HL-60 (cell line): Measurements from ENCODE around the gene ATP11A.

Experiments
- DNase-seq, 2 experiments: peaks; one replicate each; pipeline ENCODE4 v3.0.0-alpha.2; 2010 to 2020; ENCODE audit warnings: low read depth in 1 of 2, low spot score in 1 of 2
- H3K27ac ChIP-seq: fragments of 250-450 bp; sonication (Bioruptor Pico); replicated peaks from 2 replicates; pipeline ENCODE4 v1.5.1; 2020; ENCODE audit warnings: mild to moderate bottlenecking, moderate library complexity
- H3K27me3 ChIP-seq: fragments of 250-450 bp; sonication (Bioruptor Pico); 2 replicates; pipeline ENCODE4 v1.5.1; 2021; ENCODE audit warnings: mild to moderate bottlenecking, moderate library complexity; ENCODE audit not compliant: insufficient read depth, poor library complexity, severe bottlenecking
- H3K4me3 ChIP-seq: replicated peaks from 2 replicates; pipeline ENCODE4 v1.5.1; 2011; ENCODE audit warnings: mild to moderate bottlenecking, control low read depth, low read length; ENCODE audit not compliant: insufficient read depth
- CTCF ChIP-seq: IDR thresholded peaks from one replicate; pipeline ENCODE4 v1.5.1; 2011; ENCODE audit warnings: low read length, control low read depth, inconsistent platforms; ENCODE audit not compliant: insufficient read depth
- GABPA ChIP-seq: IDR thresholded peaks from 2 replicates; pipeline ENCODE4 v1.6.1; 2012; ENCODE audit warnings: low read depth
- POLR2AphosphoS5 ChIP-seq: IDR thresholded peaks from 2 replicates; pipeline ENCODE4 v1.6.1; 2012; ENCODE audit warnings: low read depth
- REST ChIP-seq: IDR thresholded peaks from 2 replicates; pipeline ENCODE4 v1.6.1; 2012; ENCODE audit warnings: low read depth; ENCODE audit not compliant: insufficient replicate concordance
- SPI1 ChIP-seq: IDR thresholded peaks from 2 replicates; pipeline ENCODE4 v1.6.1; 2012; ENCODE audit warnings: low read depth, mild to moderate bottlenecking, borderline replicate concordance

The ATP11A gene

GRCh38 chr13:112929783-112930055 is 239.9 kb downstream of the ATP11A start:
- Histone ChIP-seq H3K27ac (no peak overlapping the region), H3K4me3 (no peak overlapping the region), H3K27me3 (peaks cover 37% of the 10 kb centered on the region)
- TF ChIP-seq SPI1 = no peak
- no peak for TF ChIP-seq GABPA
- no peak for TF ChIP-seq CTCF
- TF ChIP-seq POLR2AphosphoS5 = no peak
- TF ChIP-seq REST = no peak
- no peak for DNase-seq

GRCh38 chr13:112930192-112930591 is 240.4 kb downstream of the ATP11A start:
- DNase-seq = no peak
- H3K4me3 ChIP-seq = no peak overlapping the region
- TF ChIP-seq REST (no peak), GABPA (no peak), POLR2AphosphoS5 (no peak), SPI1 (no peak), CTCF (no peak)
- peaks cover 37% of the 10 kb centered on the region for H3K27me3 ChIP-seq
- no peak overlapping the region for H3K27ac ChIP-seq

- Histone ChIP-seq H3K27me3 (peaks cover 40% of the 10 kb centered on the region), H3K4me3 (no peak overlapping the region), H3K27ac (no peak overlapping the region)
- TF ChIP-seq REST (no peak), CTCF (no peak)
- no peak for DNase-seq
These were observed 241.4 kb downstream of the ATP11A start for GRCh38 chr13:112931028-112931934.
